Muscle layer of duodenum (tissue), 2 donors: ENCODE data around the gene DENND1A.
"Not testable (repeated sequence)": the region's sequence is repeated elsewhere in the genome, so short reads cannot be mapped to it uniquely, and the experiment has no call there.

Experiments used
- H3K27ac ChIP-seq: one replicate; pipeline ENCODE4 v1.7.0; 2013; ENCODE audit warnings: mild to moderate bottlenecking, low read length
- H3K27me3 ChIP-seq: one replicate; pipeline ENCODE4 v1.7.0; 2013; ENCODE audit warnings: low read depth, mild to moderate bottlenecking, control low read depth, low read length
- H3K36me3 ChIP-seq, 2 donors: one replicate each; pipeline ENCODE4 v1.7.0; 2013; ENCODE audit warnings: low read length in 2 of 2, control low read depth in 1 of 2, mild to moderate bottlenecking in 1 of 2; ENCODE audit not compliant: insufficient read depth in 2 of 2, control insufficient read depth in 1 of 2
- H3K4me1 ChIP-seq, 2 donors: one replicate each; pipeline ENCODE4 v1.7.0; 2013; ENCODE audit warnings: low read length in 2 of 2, mild to moderate bottlenecking in 2 of 2, control low read depth in 1 of 2, moderate library complexity in 1 of 2; ENCODE audit not compliant: insufficient read depth in 2 of 2, control insufficient read depth in 1 of 2
- H3K4me3 ChIP-seq, 2 donors: one replicate each; pipeline ENCODE4 v1.7.0; 2013; ENCODE audit warnings: low read length in 2 of 2, low read depth in 1 of 2, mild to moderate bottlenecking in 1 of 2
- H3K9me3 ChIP-seq, 2 donors: one replicate each; pipeline ENCODE4 v1.7.0; 2013; ENCODE audit warnings: low read length in 2 of 2, control low read depth in 1 of 2, mild to moderate bottlenecking in 1 of 2; ENCODE audit not compliant: control insufficient read depth in 1 of 2
- donor health status: healthy.

Gene DENND1A

GRCh38 chr9:123739387-123739786, 190.5 kb downstream of the DENND1A start:
- H3K4me1 ChIP-seq = peaks cover 12 to 14% of the 10 kb centered on the region in 2 donors
- no peaks in the 10 kb centered on the region for H3K9me3 ChIP-seq
- H3K27ac ChIP-seq = no peak overlapping the region
- H3K27me3 ChIP-seq = no peaks in the 10 kb centered on the region
- no peaks in the 10 kb centered on the region for H3K36me3 ChIP-seq
- no peak overlapping the region for H3K4me3 ChIP-seq

- Histone ChIP-seq H3K27ac (no peak overlapping the region), H3K36me3 (no peaks in the 10 kb centered on the region)
Measured at GRCh38 chr9:123738648-123739047, 191.3 kb downstream of the DENND1A start.

GRCh38 chr9:123735376-123735775, 194.6 kb downstream of the DENND1A start:
- H3K4me1 ChIP-seq = no peaks in the 10 kb centered on the region
- no peak overlapping the region for H3K4me3 ChIP-seq
- H3K9me3 ChIP-seq = no peaks in the 10 kb centered on the region
- no peaks in the 10 kb centered on the region for H3K36me3 ChIP-seq
- no peaks in the 10 kb centered on the region for H3K27me3 ChIP-seq
- no peak overlapping the region for H3K27ac ChIP-seq

More at GRCh38 chr9:123738648-123739047, 191.3 kb downstream of the DENND1A start:
- no peak overlapping the region for H3K4me3 ChIP-seq
- no peaks in the 10 kb centered on the region for H3K9me3 ChIP-seq
- no peaks in the 10 kb centered on the region for H3K27me3 ChIP-seq
- H3K4me1 ChIP-seq = peaks cover 12 to 14% of the 10 kb centered on the region in 2 donors

- H3K27ac ChIP-seq, H3K4me1 ChIP-seq, H3K9me3 ChIP-seq, H3K27me3 ChIP-seq, H3K4me3 ChIP-seq, H3K36me3 ChIP-seq: not testable (repeated sequence)
Measured at GRCh38 chr9:123728571-123728970, 201.4 kb downstream of the DENND1A start.

GRCh38 chr9:123727332-123727731, 202.6 kb downstream of the DENND1A start:
- Histone ChIP-seq H3K27me3 (no peaks in the 10 kb centered on the region), H3K27ac (no peak overlapping the region), H3K36me3 (no peaks in the 10 kb centered on the region), H3K4me1 (peaks cover 0 to 9% of the 10 kb centered on the region in 2 donors), H3K9me3 (no peaks in the 10 kb centered on the region), H3K4me3 (no peak overlapping the region)

- no peaks in the 10 kb centered on the region for H3K9me3 ChIP-seq
- no peaks in the 10 kb centered on the region for H3K36me3 ChIP-seq
- H3K27ac ChIP-seq = no peak overlapping the region
- H3K4me1 ChIP-seq = peaks cover 0 to 9% of the 10 kb centered on the region in 2 donors
- no peaks in the 10 kb centered on the region for H3K27me3 ChIP-seq
- H3K4me3 ChIP-seq = no peak overlapping the region
Measured at GRCh38 chr9:123725389-123725788, 204.5 kb downstream of the DENND1A start.

- H3K36me3 ChIP-seq = no peaks in the 10 kb centered on the region
- no peak overlapping the region for H3K4me3 ChIP-seq
- H3K9me3 ChIP-seq = no peaks in the 10 kb centered on the region
- H3K27ac ChIP-seq = no peak overlapping the region
- no peaks in the 10 kb centered on the region for H3K27me3 ChIP-seq
- peaks cover 0 to 9% of the 10 kb centered on the region in 2 donors for H3K4me1 ChIP-seq
Measured at GRCh38 chr9:123724211-123724796, 205.6 kb downstream of the DENND1A start.

GRCh38 chr9:123723135-123723875, 206.6 kb downstream of the DENND1A start:
- Histone ChIP-seq H3K27ac (no peak overlapping the region), H3K36me3 (no peaks in the 10 kb centered on the region), H3K4me1 (peaks cover 0 to 9% of the 10 kb centered on the region in 2 donors), H3K27me3 (no peaks in the 10 kb centered on the region), H3K4me3 (no peak overlapping the region), H3K9me3 (no peaks in the 10 kb centered on the region)

- Histone ChIP-seq H3K27ac (no peak overlapping the region), H3K36me3 (no peaks in the 10 kb centered on the region), H3K4me3 (no peak overlapping the region), H3K9me3 (no peaks in the 10 kb centered on the region), H3K4me1 (peaks cover 0 to 9% of the 10 kb centered on the region in 2 donors), H3K27me3 (no peaks in the 10 kb centered on the region)
Measured at GRCh38 chr9:123722378-123722777, 207.5 kb downstream of the DENND1A start.

GRCh38 chr9:123718188-123718587, 211.7 kb downstream of the DENND1A start:
- no peaks in the 10 kb centered on the region for H3K4me1 ChIP-seq
- no peaks in the 10 kb centered on the region for H3K27me3 ChIP-seq
- no peak overlapping the region for H3K27ac ChIP-seq
- H3K36me3 ChIP-seq = no peaks in the 10 kb centered on the region
- no peak overlapping the region for H3K4me3 ChIP-seq
- H3K9me3 ChIP-seq = no peaks in the 10 kb centered on the region

GRCh38 chr9:123717581-123718175, 212.2 kb downstream of the DENND1A start:
- no peaks in the 10 kb centered on the region for H3K27me3 ChIP-seq
- H3K9me3 ChIP-seq = no peaks in the 10 kb centered on the region
- H3K4me1 ChIP-seq = no peaks in the 10 kb centered on the region
- H3K4me3 ChIP-seq = no peak overlapping the region
- no peak overlapping the region for H3K27ac ChIP-seq
- no peaks in the 10 kb centered on the region for H3K36me3 ChIP-seq
